Activated CD4-positive, alpha-beta T cell treated with anti-CD3 and anti-CD28 coated beads, Interleukin-2, Interleukin-4, amounts not matched to agents 100 ng/mL and 50 ng/mL, durations not matched to agents 16 hours and 8 hours (primary cell): ENCODE data around the gene F13A1.

Experiments
- DNase-seq: peaks from one replicate; pipeline ENCODE4 v3.0.0-alpha.2; 2020; ENCODE audit warnings: low spot score

The F13A1 gene

GRCh38 chr6:6243846-6244245, 76.6 kb downstream of the F13A1 start:
- DNase-seq = no peak

GRCh38 chr6:6239598-6240581, 80.6 kb downstream of the F13A1 start:
- no peak for DNase-seq

- no peak for DNase-seq
Observed at GRCh38 chr6:6236730-6237469, 83.6 kb downstream of the F13A1 start.

GRCh38 chr6:6235786-6236185, 84.7 kb downstream of the F13A1 start:
- DNase-seq = no peak

GRCh38 chr6:6234963-6235362, 85.5 kb downstream of the F13A1 start:
- DNase-seq = no peak

GRCh38 chr6:6230286-6230685, 90.2 kb downstream of the F13A1 start:
- no peak for DNase-seq

- DNase-seq = no peak
Observed at GRCh38 chr6:6227896-6228295, 92.6 kb downstream of the F13A1 start.

- DNase-seq = no peak
Observed at GRCh38 chr6:6225885-6226529, 94.5 kb downstream of the F13A1 start.

GRCh38 chr6:6224933-6225486, 95.5 kb downstream of the F13A1 start:
- no peak for DNase-seq

- peak; percentile 9 for DNase-seq
Observed at GRCh38 chr6:6221787-6222535, 98.5 kb downstream of the F13A1 start.

- DNase-seq = no peak
Observed at GRCh38 chr6:6220718-6221117, 99.7 kb downstream of the F13A1 start.

- DNase-seq = no peak
Observed at GRCh38 chr6:6219716-6220115, 100.7 kb downstream of the F13A1 start.

GRCh38 chr6:6218759-6219085, 101.7 kb downstream of the F13A1 start:
- no peak for DNase-seq

- DNase-seq = no peak
Observed at GRCh38 chr6:6217855-6218758, 102.4 kb downstream of the F13A1 start.

GRCh38 chr6:6210994-6211393, 109.5 kb downstream of the F13A1 start:
- no peak for DNase-seq

- DNase-seq = no peak
Observed at GRCh38 chr6:6202886-6203285, 117.6 kb downstream of the F13A1 start.

- DNase-seq = no peak
Observed at GRCh38 chr6:6201200-6201599, 119.3 kb downstream of the F13A1 start.

- DNase-seq = no peak
Observed at GRCh38 chr6:6199678-6200077, 120.8 kb downstream of the F13A1 start.

GRCh38 chr6:6196762-6197161, 123.7 kb downstream of the F13A1 start:
- DNase-seq = no peak

- no peak for DNase-seq
Observed at GRCh38 chr6:6195080-6195479, 125.4 kb downstream of the F13A1 start.
